GM12878 (cell line): ENCODE results near the gene DUOX2. TPM values are rescaled to one million over a fixed set of nuclear protein-coding genes. Genes with fewer than 3 reads are reported as not detected.

Source experiments
- ATF7 ChIP-seq: fragments of 450-650 bp; IDR thresholded peaks from 2 replicates; pipeline ENCODE4 v1.6.1; 2016; ENCODE audit warnings: low read depth, mild to moderate bottlenecking
- CHD1 ChIP-seq: IDR thresholded peaks from 2 replicates; pipeline ENCODE4 v1.6.1; 2012; ENCODE audit warnings: low read depth, low read length, improper control_type of control experiment
- CREB1 ChIP-seq: IDR thresholded peaks from 2 replicates; pipeline ENCODE4 v1.6.1; 2012; ENCODE audit warnings: low read depth, mild to moderate bottlenecking, inconsistent platforms
- CTCF ChIP-seq, 3 experiments: IDR thresholded peaks in 2 of 3; conservative IDR thresholded peaks in 1 of 3; 2 replicates each; pipeline ENCODE4 v1.5.1; 2011; ENCODE audit warnings: low read depth in 3 of 3, low read length in 3 of 3, mild to moderate bottlenecking in 3 of 3, control low read depth in 2 of 3, moderate library complexity in 2 of 3, inconsistent platforms in 1 of 3, mixed read lengths in 1 of 3; ENCODE audit not compliant: control insufficient read depth in 2 of 3, insufficient read depth in 1 of 3; ENCODE audit errors: extremely low read depth in 1 of 3
- E4F1 ChIP-seq: fragments of 450-650 bp; IDR thresholded peaks from 2 replicates; pipeline ENCODE4 v1.6.1; 2018; ENCODE audit warnings: borderline replicate concordance, mild to moderate bottlenecking; ENCODE audit not compliant: partially characterized antibody
- ESRRA ChIP-seq: IDR thresholded peaks from 2 replicates; pipeline ENCODE4 v1.6.1; 2012; ENCODE audit warnings: mild to moderate bottlenecking, low read length, improper control_type of control experiment
- HCFC1 ChIP-seq: fragments of 150-350 bp; IDR thresholded peaks from 2 replicates; pipeline ENCODE4 v1.6.1; 2014; ENCODE audit warnings: low read length
- IKZF2 ChIP-seq, 2 experiments: fragments of 450-650 bp; IDR thresholded peaks; 2 replicates each; pipeline ENCODE4 v1.6.1; 2017; ENCODE audit warnings: mild to moderate bottlenecking in 2 of 2, moderate library complexity in 2 of 2
- KAT2A ChIP-seq: conservative IDR thresholded peaks from 2 replicates; pipeline ENCODE4 v1.6.1; 2011; ENCODE audit warnings: low read depth, low read length; ENCODE audit not compliant: control insufficient read depth
- MEF2A ChIP-seq: IDR thresholded peaks from 2 replicates; pipeline ENCODE4 v1.6.1; 2011; ENCODE audit warnings: low read depth, mild to moderate bottlenecking, low read length, moderate library complexity; ENCODE audit not compliant: insufficient read depth
- MEF2B ChIP-seq: fragments of 450-650 bp; IDR thresholded peaks from 2 replicates; pipeline ENCODE4 v1.6.1; 2018; ENCODE audit warnings: mild to moderate bottlenecking, moderate library complexity; ENCODE audit not compliant: partially characterized antibody, poor library complexity, severe bottlenecking
- MXI1 ChIP-seq: fragments of 150-350 bp; IDR thresholded peaks from 2 replicates; pipeline ENCODE4 v1.6.1; 2011; ENCODE audit warnings: low read depth, mild to moderate bottlenecking, inconsistent platforms, low read length, improper control_type of control experiment
- NBN ChIP-seq: fragments of 450-650 bp; IDR thresholded peaks from 2 replicates; pipeline ENCODE4 v1.6.1; 2016
- NFXL1 ChIP-seq: fragments of 450-650 bp; IDR thresholded peaks from 2 replicates; pipeline ENCODE4 v1.6.1; 2017; ENCODE audit warnings: antibody characterized with exemption, mild to moderate bottlenecking, borderline replicate concordance
- NR2C1 ChIP-seq: fragments of 450-650 bp; IDR thresholded peaks from 2 replicates; pipeline ENCODE4 v1.6.1; 2017; ENCODE audit warnings: antibody characterized with exemption, mild to moderate bottlenecking, moderate library complexity
- NR2C2 ChIP-seq: IDR thresholded peaks from 2 replicates; pipeline ENCODE4 v1.6.1; 2011; ENCODE audit warnings: borderline replicate concordance, low read depth; ENCODE audit not compliant: control insufficient read depth, insufficient read length
- NRF1 ChIP-seq: conservative IDR thresholded peaks from 2 replicates; pipeline ENCODE4 v1.6.1; 2011; ENCODE audit warnings: mild to moderate bottlenecking, low read depth, low read length, improper control_type of control experiment
- RELA ChIP-seq: fragments of 450-650 bp; IDR thresholded peaks from 2 replicates; pipeline ENCODE4 v1.8.0; 2014; ENCODE audit warnings: borderline replicate concordance; ENCODE audit not compliant: partially characterized antibody
- RFX5 ChIP-seq: IDR thresholded peaks from 2 replicates; pipeline ENCODE4 v1.6.1; 2011; ENCODE audit warnings: low read depth, low read length, improper control_type of control experiment
- SMAD1 ChIP-seq: fragments of 450-650 bp; IDR thresholded peaks from 2 replicates; pipeline ENCODE4 v1.6.1; 2018; ENCODE audit warnings: mild to moderate bottlenecking, low read depth; ENCODE audit not compliant: partially characterized antibody
- YY1 ChIP-seq: IDR thresholded peaks from 2 replicates; pipeline ENCODE4 v1.6.1; 2011; ENCODE audit warnings: low read depth, mild to moderate bottlenecking, low read length
- ZBTB40 ChIP-seq: fragments of 450-650 bp; IDR thresholded peaks from 2 replicates; pipeline ENCODE4 v1.6.1; 2016; ENCODE audit warnings: mild to moderate bottlenecking, moderate library complexity, borderline replicate concordance
- polyA plus RNA-seq, 11 experiments: library from polyadenylated mRNA; depleted of rRNA in 4 of 11; unstranded in 6 of 11; stranded (reverse) in 5 of 11; fragments of >200 nt; fragmentation: Nextera tagmentation in 4 of 11; fragmentation: Illumina TruSeq in 1 of 11; extraction: Ambion mirVana in 4 of 11; extraction: Trizol in 1 of 11; gene quantifications; 1 replicate in 1 of 11; 2 replicates in 10 of 11; pipeline versions ENCODE4 v1.2.1 to v1.2.3, GENCODE V29; 2011 to 2016; ENCODE audit warnings: inconsistent platforms in 2 of 11, missing spikeins in 2 of 11, low read depth in 1 of 11
- total RNA-seq, 4 experiments: library from RNA; depleted of rRNA in 3 of 4; stranded (reverse); fragments of >200 nt in 3 of 4; fragmentation: Illumina TruSeq in 1 of 4; extraction: Trizol in 1 of 4; gene quantifications; 2 replicates each; pipeline versions ENCODE4 v1.2.1 to v1.2.3, GENCODE V29; 2013 to 2021

DUOX2 gene
- total and polyA plus RNA-seq, 10 of the 15 experiments (the other 5 are each of a cell fraction or from before 2014, with no cell fraction given): 0.05 TPM; not detected in 9

- TF ChIP-seq RELA (no peak), MXI1 (no peak), IKZF2 (IDR thresholded peaks at IDR 0.05) (no peak; a peak in 1 of 4 replicates), NFXL1 (no peak), NBN (peak; percentile 15; the same call in 1 of the 2 replicates), CREB1 (peak; percentile 62; the same call in 1 of the 2 replicates), ATF7 (no peak), NR2C2 (no peak), ESRRA (no peak), MEF2B (peak; percentile 37), ZBTB40 (peak; percentile 34; the same call in 1 of the 2 replicates), KAT2A (no peak), CHD1 (no peak), NR2C1 (no peak), NRF1 (no peak), MEF2A (no peak), RFX5 (no peak), SMAD1 (no peak), YY1 (no peak), CTCF (IDR thresholded peaks at IDR 0.05 in 2 of 3, conservative IDR thresholded peaks at IDR 0.05 in 1 of 3; ENCODE audit: control insufficient read depth in 2 of 3, extremely low read depth in 1 of 3, insufficient read depth in 1 of 3, low read depth in 3 of 3, low read length in 3 of 3) (no peak), HCFC1 (no peak), E4F1 (no peak)
Measured at GRCh38 chr15:45048794-45049631, 65.0 kb downstream of the DUOX2 start (continued).
